Activated naive CD8-positive, alpha-beta T cell (primary cell): Measurements from ENCODE around the gene TMEM267.

ENCODE experiments used
- H3K27ac Mint-ChIP-seq: one replicate; pipeline ENCODE4 v1.8.0; 2021; ENCODE audit warnings: mixed read lengths
- H3K27me3 Mint-ChIP-seq: one replicate; pipeline ENCODE4 v1.8.0; 2021; ENCODE audit warnings: mixed read lengths
- H3K36me3 Mint-ChIP-seq: one replicate; pipeline ENCODE4 v1.8.0; 2021; ENCODE audit warnings: mixed read lengths
- H3K4me1 Mint-ChIP-seq: one replicate; pipeline ENCODE4 v1.8.0; 2021; ENCODE audit warnings: low read depth, mixed read lengths
- H3K4me3 Mint-ChIP-seq: one replicate; pipeline ENCODE4 v1.8.0; 2021; ENCODE audit warnings: mild to moderate bottlenecking, mixed read lengths
- H3K9me3 Mint-ChIP-seq: one replicate; pipeline ENCODE4 v1.8.0; 2021; ENCODE audit warnings: low read depth, mixed read lengths

Gene TMEM267

GRCh38 chr5:43401827-43402226 lies 81.8 kb downstream of the TMEM267 start:
- H3K27ac Mint-ChIP-seq = no peak overlapping the region
- H3K4me1 Mint-ChIP-seq = peaks cover 18% of the 10 kb centered on the region
- peaks cover 4% of the 10 kb centered on the region for H3K9me3 Mint-ChIP-seq
- H3K4me3 Mint-ChIP-seq = no peak overlapping the region
- H3K36me3 Mint-ChIP-seq = peaks cover 16% of the 10 kb centered on the region
- no peaks in the 10 kb centered on the region for H3K27me3 Mint-ChIP-seq

GRCh38 chr5:43400082-43400481 lies 83.6 kb downstream of the TMEM267 start:
- H3K36me3 Mint-ChIP-seq = peaks cover 13% of the 10 kb centered on the region
- H3K27ac Mint-ChIP-seq = no peak overlapping the region
- H3K4me1 Mint-ChIP-seq = peaks cover 23% of the 10 kb centered on the region
- no peaks in the 10 kb centered on the region for H3K27me3 Mint-ChIP-seq
- no peaks in the 10 kb centered on the region for H3K9me3 Mint-ChIP-seq
- H3K4me3 Mint-ChIP-seq = no peak overlapping the region

GRCh38 chr5:43396762-43397304 lies 86.8 kb downstream of the TMEM267 start:
- Mint-ChIP-seq H3K27ac (peak overlapping the region; percentile 95), H3K9me3 (no peaks in the 10 kb centered on the region), H3K4me3 (peak overlapping the region; percentile 94), H3K27me3 (no peaks in the 10 kb centered on the region), H3K4me1 (peaks cover 37% of the 10 kb centered on the region), H3K36me3 (peaks cover 11% of the 10 kb centered on the region)
